HEK293 (cell line): Measurements from ENCODE around the gene ARHGEF4.

Experiments used
- HOXC10 ChIP-seq: sonication (generic); formaldehyde crosslinking; IDR thresholded peaks from 2 replicates; pipeline ENCODE4 v1.8.1; 2023; ENCODE audit warnings: mild to moderate bottlenecking, missing genetic modification reagents
- TF ChIP-seq, protein P1 (sequence below): fragments of 450-650 bp; IDR thresholded peaks from 2 replicates; pipeline ENCODE4 v1.5.1; 2018; ENCODE audit warnings: missing biosample characterization, mild to moderate bottlenecking, missing genetic modification characterization
- TF ChIP-seq, protein P2 (sequence below): fragments of 450-650 bp; formaldehyde crosslinking; IDR thresholded peaks from 2 replicates; pipeline ENCODE4 v1.5.1; 2016; ENCODE audit warnings: missing biosample characterization, missing genetic modification characterization

DNA sequence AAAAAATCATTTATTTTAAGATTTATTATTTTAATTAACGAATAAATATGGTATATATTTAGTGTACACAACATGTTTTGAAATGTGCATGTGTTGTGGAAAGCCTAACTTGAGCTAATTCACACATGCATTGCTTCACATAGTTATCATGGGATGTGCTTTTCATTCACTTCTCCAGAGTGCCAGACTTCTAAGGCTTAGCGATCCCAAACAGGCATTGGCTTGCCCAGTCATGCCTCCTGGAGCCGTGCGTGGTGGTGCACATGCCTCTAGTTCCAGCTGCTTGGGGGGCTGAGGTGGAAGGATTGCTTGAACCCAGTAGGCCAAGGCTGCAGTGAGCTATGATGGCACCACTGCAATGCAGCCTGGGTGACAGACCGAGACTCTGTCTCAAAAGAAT is 40.5 kb downstream of the ARHGEF4 start:
- TF ChIP-seq, protein P1, sequence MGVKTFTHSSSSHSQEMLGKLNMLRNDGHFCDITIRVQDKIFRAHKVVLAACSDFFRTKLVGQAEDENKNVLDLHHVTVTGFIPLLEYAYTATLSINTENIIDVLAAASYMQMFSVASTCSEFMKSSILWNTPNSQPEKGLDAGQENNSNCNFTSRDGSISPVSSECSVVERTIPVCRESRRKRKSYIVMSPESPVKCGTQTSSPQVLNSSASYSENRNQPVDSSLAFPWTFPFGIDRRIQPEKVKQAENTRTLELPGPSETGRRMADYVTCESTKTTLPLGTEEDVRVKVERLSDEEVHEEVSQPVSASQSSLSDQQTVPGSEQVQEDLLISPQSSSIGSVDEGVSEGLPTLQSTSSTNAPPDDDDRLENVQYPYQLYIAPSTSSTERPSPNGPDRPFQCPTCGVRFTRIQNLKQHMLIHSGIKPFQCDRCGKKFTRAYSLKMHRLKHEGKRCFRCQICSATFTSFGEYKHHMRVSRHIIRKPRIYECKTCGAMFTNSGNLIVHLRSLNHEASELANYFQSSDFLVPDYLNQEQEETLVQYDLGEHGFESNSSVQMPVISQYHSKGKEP: no peak
- TF ChIP-seq, protein P2, sequence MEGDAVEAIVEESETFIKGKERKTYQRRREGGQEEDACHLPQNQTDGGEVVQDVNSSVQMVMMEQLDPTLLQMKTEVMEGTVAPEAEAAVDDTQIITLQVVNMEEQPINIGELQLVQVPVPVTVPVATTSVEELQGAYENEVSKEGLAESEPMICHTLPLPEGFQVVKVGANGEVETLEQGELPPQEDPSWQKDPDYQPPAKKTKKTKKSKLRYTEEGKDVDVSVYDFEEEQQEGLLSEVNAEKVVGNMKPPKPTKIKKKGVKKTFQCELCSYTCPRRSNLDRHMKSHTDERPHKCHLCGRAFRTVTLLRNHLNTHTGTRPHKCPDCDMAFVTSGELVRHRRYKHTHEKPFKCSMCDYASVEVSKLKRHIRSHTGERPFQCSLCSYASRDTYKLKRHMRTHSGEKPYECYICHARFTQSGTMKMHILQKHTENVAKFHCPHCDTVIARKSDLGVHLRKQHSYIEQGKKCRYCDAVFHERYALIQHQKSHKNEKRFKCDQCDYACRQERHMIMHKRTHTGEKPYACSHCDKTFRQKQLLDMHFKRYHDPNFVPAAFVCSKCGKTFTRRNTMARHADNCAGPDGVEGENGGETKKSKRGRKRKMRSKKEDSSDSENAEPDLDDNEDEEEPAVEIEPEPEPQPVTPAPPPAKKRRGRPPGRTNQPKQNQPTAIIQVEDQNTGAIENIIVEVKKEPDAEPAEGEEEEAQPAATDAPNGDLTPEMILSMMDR: no peak
- no peak for TF ChIP-seq HOXC10
